GM18498 (cell line): ENCODE results near the gene PEMT.

Source experiments
- ATAC-seq: cut with Tn5 transposase; IDR thresholded peaks from one replicate; pipeline ENCODE4 v1.9.1; 2021; ENCODE audit warnings: mild to moderate bottlenecking, moderate library complexity; ENCODE audit not compliant: unreplicated experiment

Gene PEMT

DNA sequence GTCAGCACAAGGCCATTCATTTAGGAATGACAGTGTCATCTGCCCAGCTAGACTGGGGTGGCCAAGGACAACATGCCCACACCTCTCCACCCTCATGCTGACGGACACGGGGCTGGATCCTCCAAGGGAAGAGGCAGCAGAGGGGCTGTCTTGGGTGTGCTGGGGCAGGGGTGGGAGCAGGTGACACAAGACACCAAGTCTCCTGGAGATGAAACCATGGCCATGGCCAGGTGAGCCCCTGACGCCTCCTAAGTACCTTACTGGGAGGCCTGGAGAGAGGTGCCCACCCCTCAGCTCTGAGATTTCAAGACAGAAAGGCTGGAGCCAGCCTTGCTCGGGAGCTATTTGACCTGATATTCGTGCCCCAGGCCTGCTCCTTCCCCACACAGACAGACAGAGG lies 86.4 kb downstream of the PEMT start:
- ATAC-seq, result no peak

DNA sequence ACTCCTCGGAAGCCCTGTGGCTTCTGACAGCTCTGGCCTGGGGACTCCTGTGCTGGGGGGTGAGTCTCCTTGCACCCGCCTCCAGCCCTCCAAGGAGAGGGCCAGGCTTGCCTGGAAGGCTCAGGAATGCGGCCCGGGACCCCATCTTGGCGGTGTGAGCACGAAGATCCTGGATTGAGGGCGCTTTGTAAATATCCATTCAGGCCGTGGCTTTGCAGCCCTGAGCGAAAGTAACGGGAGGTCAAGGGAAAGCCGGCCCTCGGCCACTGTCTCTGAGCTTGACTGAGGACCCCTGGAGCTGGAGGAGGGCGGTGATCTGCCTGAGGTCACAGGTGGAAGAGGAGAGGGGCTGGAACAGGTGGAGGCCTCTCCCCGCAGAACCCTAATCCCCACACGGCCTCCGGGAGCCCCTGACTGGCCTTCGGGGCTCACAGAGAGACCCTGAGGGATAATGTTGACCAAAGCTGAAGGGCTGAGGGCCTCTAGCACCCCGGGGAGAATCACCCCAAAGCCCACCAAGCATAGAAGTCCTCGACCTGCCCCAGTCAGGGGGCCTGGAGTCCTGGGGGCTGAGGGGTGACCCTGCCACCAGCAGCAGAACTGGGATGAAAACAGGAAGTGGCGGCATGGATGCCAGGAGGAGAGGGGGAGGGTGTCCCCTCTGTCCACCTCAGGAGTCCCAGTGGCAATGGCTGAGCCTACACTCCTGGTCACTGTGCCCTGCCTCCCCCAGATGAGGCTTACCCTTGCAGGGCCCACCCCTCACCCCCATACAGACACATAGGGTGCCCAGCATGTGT lies 87.0 kb downstream of the PEMT start:
- no peak for ATAC-seq

DNA sequence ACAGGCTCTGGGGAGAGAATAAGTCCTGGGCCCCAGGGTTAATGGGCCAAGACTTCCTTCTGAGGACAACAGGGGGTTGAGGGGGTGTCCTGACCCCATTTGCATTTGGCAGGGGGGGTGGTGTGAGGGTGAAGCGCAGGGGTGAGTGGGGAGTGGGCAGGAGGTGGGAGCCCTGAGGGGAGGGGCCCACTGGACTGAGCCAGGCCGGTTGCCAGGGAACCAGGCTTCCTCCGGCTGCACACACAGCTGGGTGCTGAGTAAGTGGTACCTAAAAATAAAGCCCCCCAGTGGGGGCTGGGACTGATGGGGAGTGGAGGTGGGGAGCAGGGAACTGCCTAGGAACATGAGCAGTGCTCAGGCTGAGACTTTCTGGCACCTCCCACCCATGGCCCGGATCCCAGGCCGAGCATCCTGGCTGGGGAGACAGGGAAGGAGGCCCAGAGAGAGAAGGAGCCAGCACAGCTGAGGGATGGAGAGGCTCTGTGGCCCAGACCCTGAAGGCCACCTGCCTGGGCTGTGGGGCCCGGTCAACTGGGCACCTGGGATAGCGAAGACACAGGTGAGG lies 87.9 kb downstream of the PEMT start:
- ATAC-seq, result no peak

DNA sequence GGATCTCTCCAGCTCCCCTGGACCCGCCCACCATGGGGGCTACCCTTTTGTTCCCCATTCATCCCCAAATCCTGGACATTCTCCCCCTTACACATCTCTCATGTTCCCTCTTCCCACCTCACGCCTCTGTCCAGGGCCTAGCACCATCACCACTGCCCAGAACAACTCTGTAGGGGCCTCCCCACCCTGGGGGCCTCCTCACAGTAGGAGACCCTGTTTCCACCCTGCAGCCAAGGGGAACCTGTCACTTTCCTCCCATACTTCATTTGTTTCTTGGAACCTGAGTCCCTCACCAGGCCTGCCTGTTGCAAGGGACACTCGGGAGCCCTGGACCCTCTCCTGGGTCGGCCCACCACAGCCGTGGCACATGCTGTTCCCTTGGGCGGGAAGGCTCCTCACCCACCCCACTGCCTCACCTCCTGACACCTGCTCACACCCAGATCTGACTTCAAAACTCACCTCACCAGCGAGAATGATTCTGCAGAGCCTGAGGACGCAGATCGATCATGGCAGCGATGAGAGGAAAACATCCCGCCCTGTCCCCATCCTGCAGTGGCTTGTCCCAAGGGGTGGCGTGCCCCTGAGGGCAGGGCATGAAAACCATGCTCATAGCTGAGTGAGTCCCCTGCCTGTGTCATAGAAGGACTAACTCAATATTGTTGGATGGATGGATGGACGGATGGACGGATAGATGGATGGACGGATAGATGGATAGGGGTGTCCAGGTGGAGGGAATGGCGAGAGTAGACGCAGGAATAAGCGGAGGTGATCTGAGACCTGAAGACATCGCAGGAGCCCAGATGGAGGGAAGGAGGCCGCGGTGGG lies 88.6 kb downstream of the PEMT start:
- no peak for ATAC-seq

DNA sequence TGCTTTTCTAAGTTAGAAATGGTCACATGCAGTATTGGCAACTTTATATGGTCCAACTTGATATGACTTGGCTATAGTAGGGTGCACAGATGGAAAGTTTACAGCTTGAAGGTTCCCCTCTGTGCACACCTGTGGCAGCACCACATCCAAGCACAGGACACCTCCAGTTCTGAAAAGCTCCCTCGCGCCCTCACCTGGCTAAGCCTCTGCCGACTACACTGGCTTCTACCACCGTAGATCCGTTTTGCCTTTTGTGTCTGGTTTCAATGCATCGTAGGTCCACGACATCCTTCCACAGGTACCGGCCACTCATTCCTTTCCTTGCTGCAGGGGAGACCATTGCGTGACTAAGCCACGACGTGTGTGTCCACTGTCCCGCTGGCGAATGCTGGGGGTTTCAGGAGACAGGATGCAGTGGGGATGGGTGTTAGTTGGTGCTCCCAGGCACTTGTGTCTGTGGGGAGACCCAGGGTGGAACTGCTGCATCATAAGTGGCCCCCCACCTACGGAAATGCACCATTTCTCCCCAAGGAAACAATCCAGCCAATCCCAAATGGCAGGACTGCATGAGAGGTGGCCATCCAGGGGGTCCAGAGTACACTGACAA lies 90.4 kb downstream of the PEMT start:
- no peak for ATAC-seq

DNA sequence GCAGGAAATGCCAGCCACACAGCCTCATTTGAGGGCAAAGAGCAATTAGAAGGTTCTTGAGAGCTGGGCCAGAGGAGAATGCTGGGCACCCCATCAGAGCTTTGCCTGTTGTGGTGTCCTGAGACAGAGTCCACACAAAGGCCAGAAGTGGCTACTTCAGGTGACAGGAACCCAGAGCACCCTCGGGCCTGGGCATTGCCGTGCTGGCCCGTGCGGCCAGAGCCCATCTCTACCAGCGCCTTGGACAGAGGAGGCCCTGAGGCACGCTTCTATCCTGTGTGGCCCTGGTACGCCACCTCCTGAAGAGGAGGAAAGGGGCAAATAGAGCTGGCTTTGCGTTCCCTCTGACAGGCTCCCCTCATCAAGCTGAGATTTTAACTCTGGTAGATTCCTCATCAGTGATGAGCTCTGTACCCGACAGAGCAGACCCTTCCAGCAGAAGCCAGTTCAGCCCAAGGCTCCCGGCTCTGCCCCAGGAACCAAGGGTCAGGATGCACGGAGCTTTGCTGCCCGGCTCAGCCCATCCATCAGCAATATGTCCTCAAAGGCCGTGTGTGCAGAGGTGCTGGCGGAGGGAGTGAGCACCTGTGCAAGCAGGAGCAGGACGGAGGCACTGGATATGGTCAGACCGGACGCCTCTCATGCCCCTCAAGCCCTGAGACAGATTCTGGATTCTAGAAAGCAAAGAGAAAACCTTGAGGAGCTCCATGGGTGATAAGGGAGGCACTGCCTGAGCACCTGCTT lies 91.9 kb downstream of the PEMT start:
- no peak for ATAC-seq

DNA sequence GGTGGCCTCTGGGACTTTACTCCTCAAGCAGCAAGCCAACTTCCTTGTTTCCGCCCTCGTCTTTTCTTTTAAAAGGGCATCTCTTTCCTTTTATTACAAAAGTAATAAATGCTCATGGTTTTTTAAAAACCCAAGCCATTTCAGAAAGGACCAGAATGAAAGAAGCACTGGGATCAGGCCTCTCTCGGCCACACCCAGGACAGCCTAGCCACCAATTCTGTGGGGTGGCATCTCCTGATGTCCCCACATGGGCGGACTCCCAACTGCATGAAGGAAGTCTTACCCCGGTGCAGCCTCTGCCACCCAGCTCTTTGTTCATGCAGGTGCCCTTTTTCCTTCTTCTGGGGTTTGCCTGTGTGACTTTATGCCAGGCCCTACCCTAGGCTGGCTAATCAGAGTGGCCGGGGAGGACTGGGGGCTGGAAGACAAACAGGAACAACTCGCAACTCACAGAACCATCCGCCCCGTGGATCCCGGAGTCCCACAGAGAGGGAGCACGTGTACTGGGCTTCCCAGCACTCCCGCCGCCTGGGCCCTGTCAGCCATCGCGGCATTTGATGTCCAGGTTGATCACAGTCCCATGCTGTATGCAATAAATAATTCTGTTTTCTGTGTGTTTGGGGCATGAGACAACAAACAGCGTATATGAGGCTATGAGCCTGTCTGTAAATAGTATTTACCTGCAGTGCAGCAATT lies 92.8 kb downstream of the PEMT start:
- no peak for ATAC-seq

DNA sequence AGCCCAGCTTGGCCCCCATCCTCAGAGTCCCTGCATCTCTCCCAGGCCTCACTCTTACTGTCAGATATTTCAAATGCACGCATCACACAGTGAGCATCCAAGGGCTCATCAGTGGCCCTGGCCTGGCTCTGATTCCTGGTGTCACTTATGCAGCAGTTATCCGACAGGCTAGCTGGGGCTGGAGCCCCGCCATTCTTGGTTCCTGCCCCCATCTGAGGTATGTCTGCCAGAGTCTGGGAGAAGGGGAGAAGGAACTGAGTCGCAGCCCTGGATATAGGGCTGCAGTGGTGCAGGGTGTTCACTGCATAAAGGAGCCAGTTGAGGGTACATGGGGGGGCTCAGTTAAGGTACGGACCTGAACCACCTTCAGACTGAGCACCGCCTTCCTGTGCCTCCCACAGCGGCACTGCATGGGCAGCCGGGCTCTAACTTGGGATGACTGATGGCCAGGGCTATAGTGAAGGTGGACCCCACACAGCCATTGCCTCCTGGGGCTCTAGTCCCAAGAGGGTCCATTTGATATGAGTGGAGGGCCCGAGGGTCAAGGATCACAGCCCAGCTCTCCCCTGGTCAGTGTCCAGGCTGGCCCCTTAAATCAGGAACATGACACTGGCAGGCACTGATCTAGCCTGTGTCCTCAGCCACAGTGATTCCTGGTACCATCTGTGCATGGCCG lies 93.5 kb downstream of the PEMT start:
- no peak for ATAC-seq

DNA sequence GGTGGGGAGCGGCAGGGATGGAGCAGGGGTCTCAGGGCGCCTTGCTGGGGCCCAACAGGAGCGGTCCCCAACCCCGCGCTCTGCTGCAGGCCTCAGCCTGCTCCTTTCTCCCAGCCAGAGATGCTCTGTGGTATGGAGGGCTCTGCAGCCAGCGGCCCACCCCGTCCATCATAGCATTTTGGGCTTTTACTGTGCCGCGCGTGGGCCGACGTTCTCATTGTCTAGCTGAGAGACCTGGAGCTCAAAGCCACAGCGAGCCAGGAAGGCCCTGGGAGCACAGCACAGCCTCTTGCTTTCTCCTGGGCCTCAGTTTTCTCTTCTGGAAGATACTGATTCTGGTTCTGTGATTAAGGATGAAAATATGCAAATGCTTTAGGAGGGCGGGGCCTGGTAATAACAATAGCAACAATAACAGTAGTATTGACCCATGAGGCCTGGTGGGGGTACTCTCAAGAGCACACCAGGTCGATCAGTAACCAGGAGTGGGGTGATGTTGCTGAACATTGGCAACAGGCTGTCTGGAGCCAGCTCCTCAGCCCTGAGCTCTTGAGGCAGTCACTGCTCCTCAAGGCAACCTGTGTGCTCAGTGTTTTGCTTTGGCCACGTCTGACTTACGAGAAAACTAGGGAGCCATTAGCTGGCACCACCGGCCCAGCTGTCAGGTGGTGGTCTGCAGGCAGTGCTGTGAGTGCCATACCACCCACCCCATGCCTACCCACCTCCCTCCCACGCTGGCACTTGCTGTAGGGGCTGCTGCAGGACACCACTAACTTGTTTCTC lies 94.3 kb downstream of the PEMT start:
- no peak for ATAC-seq

DNA sequence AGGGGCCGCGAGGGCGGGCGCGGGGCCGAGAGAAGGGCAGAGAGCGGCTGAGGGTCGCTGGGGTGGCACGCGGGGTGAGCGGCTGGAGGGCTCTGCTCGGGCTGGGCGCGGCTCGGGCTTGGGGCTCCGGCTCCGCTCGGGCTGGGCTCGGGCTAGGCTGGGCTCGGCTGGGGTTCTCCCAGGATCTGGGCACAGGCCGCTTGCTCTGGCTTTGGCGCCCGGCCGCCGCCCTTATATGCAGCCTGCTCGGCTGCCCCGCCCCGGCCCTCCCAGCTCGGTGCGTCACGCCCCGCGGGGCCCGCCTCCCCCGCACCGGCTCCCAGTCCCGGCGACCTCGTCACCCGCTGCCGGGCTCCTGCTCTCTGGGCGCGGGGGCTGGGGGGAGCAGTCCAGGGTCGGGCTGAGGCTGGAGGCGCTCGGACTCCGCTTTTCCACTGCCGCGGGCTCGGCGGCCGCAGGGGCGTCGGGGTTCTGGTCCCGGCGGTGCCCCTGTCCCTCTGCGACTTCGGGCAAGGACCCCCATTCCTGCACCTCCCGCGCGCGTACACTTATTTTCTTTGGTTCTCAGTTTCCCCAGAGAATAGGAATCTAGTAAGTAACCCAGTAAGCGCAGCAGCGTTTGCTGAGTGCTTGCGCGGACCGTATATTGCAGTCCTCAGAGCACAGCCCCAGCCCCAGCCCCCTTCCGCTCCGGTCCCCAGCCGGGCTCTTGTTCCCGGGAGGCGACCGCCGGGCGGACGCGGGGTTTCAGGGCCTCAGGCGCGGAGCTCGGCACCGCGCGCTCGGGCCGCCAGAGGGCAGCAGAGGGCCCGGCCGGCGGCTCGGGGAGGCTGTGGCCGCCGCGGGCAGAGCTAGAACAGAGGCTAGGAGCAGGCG lies 95.1 kb downstream of the PEMT start, which contains the start of gene RASD1:
TSS of gene RASD1 (minus strand) at position 207 of the 876 bp plus-strand sequence. CDS start 214 bp downstream, outside the sequence.
- ATAC-seq, result peak; percentile 70

DNA sequence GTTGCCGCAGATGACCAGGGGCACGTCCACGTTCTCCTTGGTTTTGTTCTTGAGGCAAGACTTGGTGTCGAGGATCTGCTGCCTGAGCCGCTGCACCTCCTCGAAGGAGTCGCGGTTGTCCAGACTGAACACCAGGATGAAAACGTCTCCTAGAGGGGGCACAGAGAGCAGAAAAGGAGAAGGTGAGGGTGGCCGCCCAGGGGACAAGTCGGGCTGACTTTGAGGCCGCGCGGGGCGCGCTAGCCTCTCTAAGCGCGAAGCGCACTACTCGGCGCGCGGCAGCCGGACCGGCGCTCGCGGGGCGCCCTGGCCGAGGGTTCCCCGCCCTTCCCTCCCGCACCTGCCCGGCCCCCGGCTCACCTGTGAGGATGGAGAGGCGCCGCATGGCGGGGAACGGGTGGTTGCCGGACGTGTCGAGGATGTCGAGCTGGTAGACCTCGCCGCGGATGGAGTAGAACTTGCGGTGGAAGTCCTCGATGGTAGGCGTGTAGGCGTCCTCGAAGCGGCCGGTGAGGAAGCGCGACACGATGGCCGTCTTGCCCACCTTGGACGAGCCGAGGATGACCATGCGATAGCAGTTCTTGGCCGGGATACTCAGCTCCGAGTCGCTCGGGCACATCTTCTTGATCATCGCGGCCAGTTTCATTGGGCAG lies 95.8 kb downstream of the PEMT start:
- peak; percentile 13 for ATAC-seq

DNA sequence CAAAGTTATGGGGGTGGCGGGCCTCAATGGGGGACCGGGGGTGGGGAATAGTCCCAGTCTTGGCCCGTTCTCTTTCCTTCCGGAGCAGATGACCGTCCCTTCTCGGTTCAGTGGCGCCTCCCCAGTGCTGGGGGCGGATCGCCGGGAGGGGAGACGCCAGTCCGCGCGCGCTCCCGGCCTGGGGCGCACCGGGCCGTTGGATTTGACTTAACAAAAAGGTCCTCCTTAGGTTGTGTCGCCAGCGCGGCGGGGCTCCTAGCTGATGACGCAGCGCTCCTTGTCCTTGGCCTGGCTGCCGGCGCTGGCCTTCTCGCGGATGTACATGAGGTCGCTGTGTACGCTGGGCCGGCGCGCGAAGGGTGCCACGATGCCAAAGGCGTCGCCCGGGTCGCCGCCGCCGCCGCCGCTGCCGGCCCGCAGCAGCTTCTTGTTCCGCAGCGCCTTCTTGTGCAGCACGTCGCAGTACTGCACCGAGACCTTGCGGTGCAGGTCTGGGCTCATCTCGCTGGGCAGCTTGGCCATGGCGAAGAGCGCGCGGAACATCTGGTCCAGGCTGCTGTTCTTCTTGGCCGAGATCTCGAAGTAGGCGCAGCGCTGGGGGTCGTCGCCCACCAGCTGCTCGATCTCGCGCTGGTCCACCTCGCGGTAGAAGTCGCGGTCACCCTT lies 96.5 kb downstream of the PEMT start:
- ATAC-seq, result no peak

DNA sequence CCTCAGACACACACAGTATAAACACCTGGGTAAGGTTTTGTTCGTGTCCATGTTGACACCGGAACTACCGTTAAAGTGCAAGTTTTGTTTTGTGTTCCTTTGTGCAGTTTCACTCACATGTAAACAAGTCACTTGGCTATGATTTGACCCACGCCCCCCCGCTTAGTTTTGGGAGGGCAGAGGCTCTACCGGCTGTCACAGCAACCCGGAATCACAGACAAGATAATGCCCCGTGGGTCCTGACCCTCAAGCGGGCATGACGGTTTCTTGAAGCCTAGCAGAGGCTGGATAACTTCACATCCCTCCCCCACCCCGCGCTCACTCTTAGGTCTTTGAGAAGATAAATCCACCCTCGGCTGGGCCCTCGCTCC lies 97.0 kb downstream of the PEMT start:
- no peak for ATAC-seq

DNA sequence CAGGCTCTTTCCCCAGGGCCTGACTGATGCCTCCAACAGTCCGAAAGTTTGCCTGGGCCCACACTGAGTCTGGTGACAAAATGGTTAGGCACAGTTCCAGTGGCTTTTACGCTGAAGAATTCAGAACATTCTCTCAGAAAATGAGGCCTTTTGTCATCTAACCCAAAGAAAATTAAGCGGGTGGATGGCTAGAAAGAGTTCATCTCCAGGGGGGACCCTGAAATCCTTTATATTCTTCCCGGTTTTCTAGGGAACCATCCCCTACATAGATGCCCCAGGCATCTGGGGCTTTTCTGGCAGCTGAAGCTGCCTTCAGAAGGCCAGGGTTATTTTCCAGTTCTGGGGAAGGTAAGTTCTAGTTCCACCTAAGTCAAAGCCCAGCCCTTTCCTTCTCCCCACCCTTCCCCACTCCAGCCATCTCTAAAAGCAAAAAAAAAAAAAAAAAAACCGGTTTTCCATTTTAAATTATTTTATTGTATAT lies 97.5 kb downstream of the PEMT start:
- no peak for ATAC-seq

DNA sequence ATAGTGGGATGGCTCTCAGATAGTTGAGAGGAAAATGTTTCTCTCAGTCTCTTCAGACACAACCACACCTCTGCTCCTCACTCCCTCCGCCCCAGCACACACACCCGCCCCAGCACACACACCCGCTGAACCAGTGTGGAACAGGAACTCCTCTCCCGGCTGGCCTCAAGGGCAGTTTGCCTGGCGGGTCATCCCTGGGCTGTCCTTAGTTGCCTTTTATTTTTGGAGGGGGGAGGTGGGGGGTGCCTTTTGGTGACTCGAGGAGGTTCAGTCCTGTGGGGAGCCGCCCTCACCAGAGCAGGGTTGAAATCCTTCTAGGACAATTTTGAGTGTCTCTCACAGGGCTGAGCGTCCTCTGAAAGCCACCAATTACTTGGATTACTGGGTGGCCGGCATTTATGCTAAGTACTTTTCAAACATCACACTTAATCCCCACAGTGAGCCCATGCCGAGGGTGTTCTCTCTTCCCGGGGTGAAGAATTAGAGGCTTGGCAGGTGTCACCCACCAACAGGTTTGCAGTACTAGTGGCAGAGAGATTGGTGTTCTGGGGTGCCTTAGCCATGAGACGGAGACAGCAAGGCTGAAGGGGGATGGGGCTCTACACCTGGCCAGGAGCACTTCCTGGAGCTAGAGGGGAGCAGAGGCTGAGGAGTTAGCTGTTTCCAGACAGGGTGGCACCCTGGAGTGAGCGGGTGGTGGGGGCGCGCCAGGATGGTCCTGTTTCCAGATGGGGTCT lies 98.1 kb downstream of the PEMT start:
- no peak for ATAC-seq

DNA sequence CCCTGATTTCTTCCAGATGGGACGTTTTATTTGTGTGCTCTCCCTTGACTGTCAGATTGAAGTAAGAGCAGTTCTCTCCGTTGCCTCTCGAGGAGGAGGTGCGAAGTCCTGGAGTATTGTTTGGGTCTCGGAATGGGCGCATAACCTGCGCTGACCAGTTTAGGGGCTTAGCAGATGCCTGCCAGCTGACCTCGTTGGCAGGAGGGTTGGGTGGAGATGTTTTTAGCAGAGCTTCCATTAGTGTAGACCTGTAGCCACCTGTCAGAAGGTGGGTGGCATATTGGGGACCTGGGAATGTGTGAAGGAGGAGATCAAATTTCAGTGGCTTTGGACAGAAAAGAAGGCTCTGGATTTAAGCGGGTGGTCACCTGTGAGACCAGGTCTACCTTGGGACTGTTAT lies 98.9 kb downstream of the PEMT start:
- no peak for ATAC-seq
